ENCODE data around the gene TMEM61. TPM values are rescaled to one million over a fixed set of nuclear protein-coding genes. Genes with fewer than 3 reads are reported as not detected.

The TMEM61 gene
- total RNA-seq, 1 donor = not detected

DNA sequence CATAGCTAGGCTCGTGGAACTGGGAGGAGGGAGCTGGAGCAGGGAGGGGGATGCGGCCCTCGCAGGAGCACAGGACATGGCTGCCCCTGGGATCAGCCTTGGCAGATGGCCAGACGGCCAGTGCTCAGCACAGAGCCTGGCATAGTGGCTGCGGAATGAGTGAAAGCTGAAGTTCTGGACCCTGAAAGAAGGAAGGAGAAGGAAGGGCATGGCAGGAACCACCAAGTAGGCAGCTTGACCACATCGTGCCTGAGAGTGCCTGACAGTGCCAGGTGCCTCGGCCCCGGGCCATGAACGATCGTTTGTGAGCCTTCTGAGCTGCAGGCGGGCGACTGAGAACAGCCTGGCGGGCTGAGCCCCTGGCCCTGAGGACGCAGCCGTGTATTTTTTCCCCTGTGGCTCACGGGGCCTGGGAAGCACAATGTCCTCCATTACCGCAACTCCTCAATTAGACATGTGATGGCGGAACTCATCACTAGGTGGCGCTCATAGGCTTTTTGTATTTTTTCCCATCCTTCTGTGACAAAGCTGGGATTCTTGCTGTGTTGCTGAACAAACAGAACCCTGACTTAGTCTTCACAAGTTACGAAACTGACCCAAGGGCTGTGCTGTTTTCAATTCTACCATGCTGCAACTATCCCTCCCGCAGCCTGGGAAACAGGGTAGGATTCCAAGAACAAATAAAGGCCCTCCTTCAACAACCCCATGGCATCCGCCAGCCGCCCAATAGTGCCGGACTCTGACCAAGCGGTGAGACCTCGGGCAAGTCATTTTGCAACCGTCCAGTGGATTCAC, 29.9 kb upstream of the TMEM61 start:
- no peak overlapping the region for H3K4me3 ChIP-seq (ENCODE audit: low read depth, low read length)
- TF ChIP-seq, protein P1, sequence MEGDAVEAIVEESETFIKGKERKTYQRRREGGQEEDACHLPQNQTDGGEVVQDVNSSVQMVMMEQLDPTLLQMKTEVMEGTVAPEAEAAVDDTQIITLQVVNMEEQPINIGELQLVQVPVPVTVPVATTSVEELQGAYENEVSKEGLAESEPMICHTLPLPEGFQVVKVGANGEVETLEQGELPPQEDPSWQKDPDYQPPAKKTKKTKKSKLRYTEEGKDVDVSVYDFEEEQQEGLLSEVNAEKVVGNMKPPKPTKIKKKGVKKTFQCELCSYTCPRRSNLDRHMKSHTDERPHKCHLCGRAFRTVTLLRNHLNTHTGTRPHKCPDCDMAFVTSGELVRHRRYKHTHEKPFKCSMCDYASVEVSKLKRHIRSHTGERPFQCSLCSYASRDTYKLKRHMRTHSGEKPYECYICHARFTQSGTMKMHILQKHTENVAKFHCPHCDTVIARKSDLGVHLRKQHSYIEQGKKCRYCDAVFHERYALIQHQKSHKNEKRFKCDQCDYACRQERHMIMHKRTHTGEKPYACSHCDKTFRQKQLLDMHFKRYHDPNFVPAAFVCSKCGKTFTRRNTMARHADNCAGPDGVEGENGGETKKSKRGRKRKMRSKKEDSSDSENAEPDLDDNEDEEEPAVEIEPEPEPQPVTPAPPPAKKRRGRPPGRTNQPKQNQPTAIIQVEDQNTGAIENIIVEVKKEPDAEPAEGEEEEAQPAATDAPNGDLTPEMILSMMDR (IDR thresholded peaks at IDR 0.05; ENCODE audit: insufficient read depth, low read depth, low read length) = peak; percentile 82
- peak; percentile 90 for DNase-seq (ENCODE audit: low read depth)

DNA sequence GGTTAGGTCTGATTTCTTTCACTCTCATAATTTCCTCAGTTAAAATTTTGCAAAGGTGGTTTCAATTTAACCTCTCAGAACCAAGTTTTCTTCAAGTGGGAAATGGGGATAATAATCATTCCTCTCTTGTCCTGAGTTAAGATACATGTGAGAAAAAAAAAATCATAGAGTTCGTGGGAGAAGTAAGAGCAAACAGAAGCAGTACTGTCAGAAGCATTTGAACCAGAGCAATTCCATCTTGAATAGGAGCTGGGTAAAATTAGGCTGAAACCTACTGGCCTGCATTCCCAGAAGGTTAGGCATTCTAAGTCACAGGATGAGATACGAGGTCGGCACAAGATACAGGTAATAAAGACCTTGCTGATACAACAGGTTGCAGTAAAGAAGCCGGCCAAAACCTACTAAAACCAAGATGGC, 28.6 kb upstream of the TMEM61 start:
- no peak for DNase-seq (ENCODE audit: low read depth)
- TF ChIP-seq, protein P1 (IDR thresholded peaks at IDR 0.05; ENCODE audit: insufficient read depth, low read depth, low read length) = no peak

DNA sequence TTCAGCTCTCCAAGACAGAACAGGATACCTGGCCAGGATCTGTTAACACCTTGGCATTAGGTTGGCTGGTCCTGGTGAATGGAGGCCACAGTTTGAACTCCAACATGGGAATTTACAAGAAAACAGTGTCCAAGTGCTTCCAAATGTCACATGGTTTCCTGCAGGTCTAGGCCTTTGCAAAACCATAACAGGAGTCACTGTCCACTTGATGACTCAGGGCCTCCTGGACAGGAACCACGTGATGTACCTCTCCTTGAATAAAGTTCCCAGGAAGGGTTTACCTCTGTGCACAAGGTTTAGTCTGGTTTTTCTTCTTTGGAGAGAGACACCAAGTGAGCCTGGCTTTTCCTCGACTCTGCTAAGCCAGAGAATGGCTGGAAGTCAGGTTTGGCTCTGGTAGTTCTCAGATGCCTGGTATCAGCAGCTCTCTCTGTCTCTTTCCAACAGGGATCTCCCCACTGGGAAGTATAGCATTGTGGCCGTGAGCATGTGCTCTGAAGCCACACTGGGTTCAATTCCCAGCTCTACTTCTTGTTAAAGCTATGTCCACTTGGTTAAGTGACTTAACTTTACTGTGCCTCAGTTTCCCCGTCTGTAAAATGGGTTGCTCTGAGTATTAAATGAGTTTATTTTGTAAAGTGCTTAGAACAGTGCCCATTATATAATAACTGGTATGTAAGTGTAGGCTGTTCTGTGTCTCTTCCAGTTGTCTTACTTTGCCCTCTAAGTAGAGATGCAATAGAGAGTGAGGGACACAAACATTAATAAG, 27.3 kb upstream of the TMEM61 start:
- H3K4me3 ChIP-seq (ENCODE audit: low read depth, low read length) = no peak overlapping the region
- DNase-seq (ENCODE audit: low read depth) = peak; percentile 44
- TF ChIP-seq, protein P1 (IDR thresholded peaks at IDR 0.05; ENCODE audit: insufficient read depth, low read depth, low read length) = no peak

More for the DNA sequence above, 28.6 kb upstream of the TMEM61 start:
- no peak overlapping the region for H3K4me3 ChIP-seq (ENCODE audit: low read depth, low read length)

DNA sequence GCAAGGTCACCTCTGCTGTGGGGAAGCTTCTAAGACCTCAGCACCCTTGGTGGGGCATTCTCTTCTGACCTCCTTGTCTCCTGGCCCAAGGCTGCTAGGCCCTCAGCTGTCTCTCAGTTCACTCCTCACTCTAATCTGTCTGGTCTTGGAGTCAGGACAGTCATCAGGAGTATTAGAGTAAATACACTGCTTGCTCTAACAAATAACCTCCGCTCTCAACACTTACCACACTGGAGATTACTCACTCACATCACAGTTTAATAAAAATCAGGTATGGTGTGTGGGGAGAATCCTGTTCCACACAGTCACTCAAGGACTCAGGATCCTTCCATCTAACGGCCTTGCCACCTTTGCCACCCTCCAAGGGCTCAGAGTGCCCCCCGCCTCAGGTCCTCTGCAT, 26.6 kb upstream of the TMEM61 start:
- DNase-seq (ENCODE audit: low read depth) = no peak
- H3K4me3 ChIP-seq (ENCODE audit: low read depth, low read length) = no peak overlapping the region
- TF ChIP-seq, protein P1 (IDR thresholded peaks at IDR 0.05; ENCODE audit: insufficient read depth, low read depth, low read length) = no peak

DNA sequence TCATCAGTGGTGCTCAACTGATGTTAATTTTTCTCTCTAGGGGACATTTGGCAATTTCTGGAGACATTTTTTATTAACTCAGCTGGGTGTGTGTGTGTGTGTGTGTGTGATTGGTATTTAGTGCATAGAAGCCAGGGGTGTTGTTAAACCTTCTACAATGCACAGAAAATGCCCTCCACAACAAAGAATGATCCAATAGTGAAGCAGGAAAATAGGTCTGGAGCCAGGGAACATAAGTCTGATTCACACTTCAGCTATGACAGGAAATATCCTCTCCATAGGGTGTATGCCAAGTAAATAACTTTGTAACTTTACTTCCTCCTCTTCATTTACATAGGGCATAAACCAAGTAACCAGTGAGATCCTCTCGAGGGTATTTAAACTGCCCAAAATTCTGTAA, 25.1 kb upstream of the TMEM61 start:
- TF ChIP-seq, protein P1 (IDR thresholded peaks at IDR 0.05; ENCODE audit: insufficient read depth, low read depth, low read length) = no peak
- H3K4me3 ChIP-seq (ENCODE audit: low read depth, low read length) = no peak overlapping the region
- peak; percentile 28 for DNase-seq (ENCODE audit: low read depth)

DNA sequence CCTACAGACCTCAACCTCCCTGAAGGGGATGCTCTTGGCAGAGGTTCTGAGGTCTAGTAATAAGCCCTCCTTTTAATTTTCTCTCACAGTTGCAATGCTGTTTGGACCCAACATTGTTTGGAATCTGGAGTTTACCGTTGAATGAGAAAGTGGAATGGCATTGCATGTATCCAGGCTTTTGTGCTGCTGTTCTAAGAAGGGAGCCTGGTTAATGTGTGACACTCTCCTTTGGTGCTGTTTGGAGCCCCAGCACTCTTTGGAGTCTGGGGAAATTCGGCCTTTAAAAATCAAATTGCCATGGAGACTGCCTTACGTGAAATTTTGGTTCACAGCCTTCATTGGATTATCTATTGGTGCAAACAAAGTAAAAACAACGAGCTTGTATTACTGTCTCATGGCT, 23.7 kb upstream of the TMEM61 start:
- H3K4me3 ChIP-seq (ENCODE audit: low read depth, low read length) = no peak overlapping the region
- DNase-seq (ENCODE audit: low read depth) = no peak
- TF ChIP-seq, protein P1 (IDR thresholded peaks at IDR 0.05; ENCODE audit: insufficient read depth, low read depth, low read length) = no peak
